ENCODE measurements around the gene JMY.

Gene JMY

GRCh38 chr5:79235634-79236361 is at the start of gene JMY:
TSS of gene JMY (plus strand) at chr5:79236131. CDS start at chr5:79236651, 520 bp downstream.
- peak; percentile 84 for DNase-seq

- DNase-seq, result no peak
Measured at GRCh38 chr5:79186455-79186854, 49.5 kb upstream of the JMY start.

GRCh38 chr5:79189439-79190234 is 46.3 kb upstream of the JMY start:
- no peak for DNase-seq

GRCh38 chr5:79190235-79190529 is 45.7 kb upstream of the JMY start:
- no peak for DNase-seq

- no peak for DNase-seq
Measured at GRCh38 chr5:79191457-79191856, 44.5 kb upstream of the JMY start.

- no peak for DNase-seq
Measured at GRCh38 chr5:79193643-79194042, 42.3 kb upstream of the JMY start.

GRCh38 chr5:79200573-79201183 is 35.3 kb upstream of the JMY start:
- DNase-seq, result no peak

- DNase-seq, result no peak
Measured at GRCh38 chr5:79201206-79201605, 34.7 kb upstream of the JMY start.

- DNase-seq, result no peak
Measured at GRCh38 chr5:79202076-79202475, 33.9 kb upstream of the JMY start.

- DNase-seq, result no peak
Measured at GRCh38 chr5:79205965-79206364, 30.0 kb upstream of the JMY start.

- no peak for DNase-seq
Measured at GRCh38 chr5:79206541-79206940, 29.4 kb upstream of the JMY start.

- no peak for DNase-seq
Measured at GRCh38 chr5:79209505-79209904, 26.4 kb upstream of the JMY start.

- DNase-seq, result no peak
Measured at GRCh38 chr5:79224286-79224984, 11.5 kb upstream of the JMY start.

GRCh38 chr5:79225026-79225425 is 10.9 kb upstream of the JMY start:
- DNase-seq, result no peak

- no peak for DNase-seq
Measured at GRCh38 chr5:79225441-79225840, 10.5 kb upstream of the JMY start.

- no peak for DNase-seq
Measured at GRCh38 chr5:79227484-79228025, 8.4 kb upstream of the JMY start.

- DNase-seq, result no peak
Measured at GRCh38 chr5:79229357-79230174, 6.4 kb upstream of the JMY start.

GRCh38 chr5:79235261-79235633 is 684 bp upstream of the JMY start:
- DNase-seq, result no peak

GRCh38 chr5:79236362-79236969 is 535 bp downstream of the JMY start:
- DNase-seq, result peak; percentile 36

GRCh38 chr5:79236970-79237739 is 1.2 kb downstream of the JMY start:
- peak; percentile 30 for DNase-seq
